HG03460 (cell line): ENCODE measurements around the gene COL25A1.
"Not testable (repeated sequence)": the region's sequence is repeated elsewhere in the genome, so short reads cannot be mapped to it uniquely, and the experiment has no call there.

ENCODE experiments used
- ATAC-seq: cut with Tn5 transposase; IDR thresholded peaks from one replicate; pipeline ENCODE4 v1.9.1; 2021; ENCODE audit not compliant: unreplicated experiment

COL25A1 gene

GRCh38 chr4:108881986-108882385 is 420.5 kb downstream of the COL25A1 start:
- no peak for ATAC-seq

GRCh38 chr4:108881190-108881589 is 421.3 kb downstream of the COL25A1 start:
- ATAC-seq = no peak

- no peak for ATAC-seq
Measured at GRCh38 chr4:108878806-108879205, 423.7 kb downstream of the COL25A1 start.

GRCh38 chr4:108877821-108878220 is 424.6 kb downstream of the COL25A1 start:
- no peak for ATAC-seq

- ATAC-seq = no peak
Measured at GRCh38 chr4:108874806-108875205, 427.7 kb downstream of the COL25A1 start.

GRCh38 chr4:108869970-108870369 is 432.5 kb downstream of the COL25A1 start:
- not testable (repeated sequence) for ATAC-seq

- no peak for ATAC-seq
Measured at GRCh38 chr4:108868606-108869227, 433.7 kb downstream of the COL25A1 start.

GRCh38 chr4:108867476-108867875 is 435.0 kb downstream of the COL25A1 start:
- no peak for ATAC-seq

- no peak for ATAC-seq
Measured at GRCh38 chr4:108861334-108861733, 441.1 kb downstream of the COL25A1 start.

- no peak for ATAC-seq
Measured at GRCh38 chr4:108854786-108855185, 447.7 kb downstream of the COL25A1 start.

- no peak for ATAC-seq
Measured at GRCh38 chr4:108852691-108853090, 449.8 kb downstream of the COL25A1 start.

GRCh38 chr4:108851366-108851765 is 451.1 kb downstream of the COL25A1 start:
- no peak for ATAC-seq

GRCh38 chr4:108850219-108850649 is 452.2 kb downstream of the COL25A1 start:
- ATAC-seq = peak; percentile 46

- peak; percentile 88 for ATAC-seq
Measured at GRCh38 chr4:108849611-108850168, 452.8 kb downstream of the COL25A1 start.

- ATAC-seq = no peak
Measured at GRCh38 chr4:108846568-108846967, 455.9 kb downstream of the COL25A1 start.

GRCh38 chr4:108840426-108840975 is 462.0 kb downstream of the COL25A1 start:
- no peak for ATAC-seq

GRCh38 chr4:108839333-108839732 is 463.1 kb downstream of the COL25A1 start:
- ATAC-seq = no peak

- ATAC-seq = no peak
Measured at GRCh38 chr4:108838451-108838850, 464.0 kb downstream of the COL25A1 start.

GRCh38 chr4:108834835-108835384 is 467.5 kb downstream of the COL25A1 start:
- no peak for ATAC-seq

GRCh38 chr4:108834166-108834834 is 468.2 kb downstream of the COL25A1 start:
- ATAC-seq = no peak

- no peak for ATAC-seq
Measured at GRCh38 chr4:108833046-108833445, 469.4 kb downstream of the COL25A1 start.

- ATAC-seq = no peak
Measured at GRCh38 chr4:108831886-108832285, 470.6 kb downstream of the COL25A1 start.
